ENCODE results near the gene KRTAP12-1. TPM values are rescaled to one million over a fixed set of nuclear protein-coding genes. Genes with fewer than 3 reads are reported as not detected.
"Not testable (repeated sequence)": the region's sequence is repeated elsewhere in the genome, so short reads cannot be mapped to it uniquely, and the experiment has no call there.

KRTAP12-1 gene
- total RNA-seq, 1 donor from 2014 or later, result not detected

- peaks cover 8% of the 10 kb centered on the region for H3K36me3 Mint-ChIP-seq (ENCODE audit: low read depth)
- peaks cover 12% of the 10 kb centered on the region for H3K9me3 Mint-ChIP-seq
- no peak overlapping the region for H3K27ac Mint-ChIP-seq (ENCODE audit: unreplicated experiment)
- no peak for DNase-seq (ENCODE audit: low read depth, low spot score)
- H3K4me3 Mint-ChIP-seq, result no peak overlapping the region
- no peaks in the 10 kb centered on the region for H3K4me1 Mint-ChIP-seq
- peaks cover 4% of the 10 kb centered on the region for H3K27me3 Mint-ChIP-seq (ENCODE audit: low read depth)
- no peak for TF ChIP-seq CTCF (conservative IDR thresholded peaks at IDR 0.05)
Measured at GRCh38 chr21:44667612-44668011, 14.4 kb downstream of the KRTAP12-1 start.

- no peak for DNase-seq (ENCODE audit: low read depth, low spot score)
- Mint-ChIP-seq H3K27ac (ENCODE audit: unreplicated experiment) (no peak within 1 kb of the TSS), H3K27me3 (ENCODE audit: low read depth) (peaks cover 4% of the 10 kb centered on the region), H3K9me3 (peaks cover 18% of the 10 kb centered on the region), H3K4me3 (no peak within 1 kb of the TSS), H3K4me1 (peaks cover under 1% of the 10 kb centered on the region), H3K36me3 (ENCODE audit: low read depth) (peaks cover 8% of the 10 kb centered on the region)
- TF ChIP-seq CTCF (conservative IDR thresholded peaks at IDR 0.05), result no peak
Measured at GRCh38 chr21:44666401-44667320, 15.3 kb downstream of the KRTAP12-1 start, which contains the start of gene KRTAP12-2. KRTAP12-2 (minus strand) TSS chr21:44666927; CDS start chr21:44666886, 41 bp downstream.

GRCh38 chr21:44664691-44665090 is 17.3 kb downstream of the KRTAP12-1 start:
- Mint-ChIP-seq H3K4me1 (peaks cover 4% of the 10 kb centered on the region), H3K4me3 (no peak overlapping the region), H3K27me3 (ENCODE audit: low read depth) (peaks cover 4% of the 10 kb centered on the region), H3K27ac (ENCODE audit: unreplicated experiment) (no peak overlapping the region), H3K9me3 (peaks cover 18% of the 10 kb centered on the region), H3K36me3 (ENCODE audit: low read depth) (peaks cover 5% of the 10 kb centered on the region)
- no peak for TF ChIP-seq CTCF (conservative IDR thresholded peaks at IDR 0.05)
- DNase-seq (ENCODE audit: low read depth, low spot score), result no peak

GRCh38 chr21:44661567-44661966 is 20.4 kb downstream of the KRTAP12-1 start:
- H3K36me3 Mint-ChIP-seq (ENCODE audit: low read depth); H3K27ac Mint-ChIP-seq (ENCODE audit: unreplicated experiment); DNase-seq (ENCODE audit: low read depth, low spot score); H3K27me3 Mint-ChIP-seq (ENCODE audit: low read depth); H3K4me3 Mint-ChIP-seq: not testable (repeated sequence)
- H3K9me3 Mint-ChIP-seq, result peaks cover 17% of the 10 kb centered on the region
- H3K4me1 Mint-ChIP-seq, result peaks cover 13% of the 10 kb centered on the region

GRCh38 chr21:44658913-44659595 is 22.9 kb downstream of the KRTAP12-1 start:
- H3K9me3 Mint-ChIP-seq, result peaks cover 11% of the 10 kb centered on the region
- DNase-seq (ENCODE audit: low read depth, low spot score), result no peak
- no peak overlapping the region for H3K4me3 Mint-ChIP-seq
- no peak for TF ChIP-seq CTCF (conservative IDR thresholded peaks at IDR 0.05)
- H3K4me1 Mint-ChIP-seq, result peaks cover 13% of the 10 kb centered on the region
- peaks cover 2% of the 10 kb centered on the region for H3K36me3 Mint-ChIP-seq (ENCODE audit: low read depth)
- no peak overlapping the region for H3K27ac Mint-ChIP-seq (ENCODE audit: unreplicated experiment)
- no peaks in the 10 kb centered on the region for H3K27me3 Mint-ChIP-seq (ENCODE audit: low read depth)
